Measurements from ENCODE around the gene COPZ2.
"Not testable (repeated sequence)": the region's sequence is repeated elsewhere in the genome, so short reads cannot be mapped to it uniquely, and the experiment has no call there.

- not testable (repeated sequence) for TF ChIP-seq CTCF, POLR2A (IDR thresholded peaks at IDR 0.05)
Observed at GRCh38 chr17:48072811-48073210, 35.2 kb upstream of the COPZ2 start.
